ENCODE results near the gene NUDC. TPM values are rescaled to one million over a fixed set of nuclear protein-coding genes. Genes with fewer than 3 reads are reported as not detected.

NUDC gene
- total RNA-seq, 4 donors from 2014 or later: 20.6 to 133 (median 41.0) TPM

- no peaks in the 10 kb centered on the region for H3K36me3 ChIP-seq
- no peak overlapping the region for H3K27ac ChIP-seq
- intact Hi-C loops (cut with DNase I; ENCODE audit: low total_unique reads): loop anchor here (2.0 to 5.0 kb wide), 2 partner anchors 49 to 101 kb away; no protein-coding TSS in a partner anchor
- no peak for DNase-seq
- peaks cover 0 to 9% of the 10 kb centered on the region in 2 donors for H3K4me1 ChIP-seq
- TF ChIP-seq POLR2A (IDR thresholded peaks at IDR 0.05): no peak
- TF ChIP-seq, protein P1, sequence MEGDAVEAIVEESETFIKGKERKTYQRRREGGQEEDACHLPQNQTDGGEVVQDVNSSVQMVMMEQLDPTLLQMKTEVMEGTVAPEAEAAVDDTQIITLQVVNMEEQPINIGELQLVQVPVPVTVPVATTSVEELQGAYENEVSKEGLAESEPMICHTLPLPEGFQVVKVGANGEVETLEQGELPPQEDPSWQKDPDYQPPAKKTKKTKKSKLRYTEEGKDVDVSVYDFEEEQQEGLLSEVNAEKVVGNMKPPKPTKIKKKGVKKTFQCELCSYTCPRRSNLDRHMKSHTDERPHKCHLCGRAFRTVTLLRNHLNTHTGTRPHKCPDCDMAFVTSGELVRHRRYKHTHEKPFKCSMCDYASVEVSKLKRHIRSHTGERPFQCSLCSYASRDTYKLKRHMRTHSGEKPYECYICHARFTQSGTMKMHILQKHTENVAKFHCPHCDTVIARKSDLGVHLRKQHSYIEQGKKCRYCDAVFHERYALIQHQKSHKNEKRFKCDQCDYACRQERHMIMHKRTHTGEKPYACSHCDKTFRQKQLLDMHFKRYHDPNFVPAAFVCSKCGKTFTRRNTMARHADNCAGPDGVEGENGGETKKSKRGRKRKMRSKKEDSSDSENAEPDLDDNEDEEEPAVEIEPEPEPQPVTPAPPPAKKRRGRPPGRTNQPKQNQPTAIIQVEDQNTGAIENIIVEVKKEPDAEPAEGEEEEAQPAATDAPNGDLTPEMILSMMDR (IDR thresholded peaks at IDR 0.05): no peak
- no peak overlapping the region for H3K4me3 ChIP-seq
- no peaks in the 10 kb centered on the region for H3K27me3 ChIP-seq
- H3K9me3 ChIP-seq: no peaks in the 10 kb centered on the region
Observed at GRCh38 chr1:26996024-26996423, 74.5 kb downstream of the NUDC start.

Other genes with a start within 250 kb of the NUDC start
- gene ARID1A, start 225.7 kb upstream of the NUDC start, total RNA-seq: 100 to 1,000 TPM in 1 of 4 donors, 10 to 100 TPM in 3; 16.7 to 119 (median 41.2) TPM
- 10 to 100 TPM in 2 of 4 donors, 1 to 10 TPM in 2; 9.5 to 20.3 (median 12.4) TPM for gene PIGV, start 133.8 kb upstream of the NUDC start, total RNA-seq
- 10 to 100 TPM in 2 of 4 donors, 1 to 10 TPM in 2; 1.2 to 19.8 (median 8.0) TPM for gene ZDHHC18, start 95.1 kb upstream of the NUDC start, total RNA-seq
- under 1 TPM in 2 of 4 donors, not detected in 2; 0.55 to 0.83 TPM for gene SFN, start 58.6 kb upstream of the NUDC start, total RNA-seq
- 10 to 100 TPM in 3 of 4 donors, 1 to 10 TPM in 1; 3.5 to 21.7 (median 11.4) TPM for gene GPN2, start 31.5 kb upstream of the NUDC start, total RNA-seq
- gene GPATCH3, start 21.3 kb upstream of the NUDC start, total RNA-seq: 10 to 100 TPM in 2 of 4 donors, 1 to 10 TPM in 2; 1.3 to 15.9 (median 7.0) TPM
- gene NR0B2, start 7.8 kb upstream of the NUDC start, total RNA-seq: not detected
- gene KDF1, start 38.7 kb downstream of the NUDC start, total RNA-seq: 1 to 10 TPM in 1 of 4 donors, not detected in 3; 1.9 TPM
- 10 to 100 TPM in 2 of 4 donors, 1 to 10 TPM in 2; 1.5 to 11.9 (median 7.2) TPM for gene TRNP1, start 71.9 kb downstream of the NUDC start, total RNA-seq
- gene TENT5B, start 91.1 kb downstream of the NUDC start, total RNA-seq: 10 to 100 TPM in 2 of 4 donors, 1 to 10 TPM in 2; 3.2 to 30.0 (median 11.9) TPM
- gene SLC9A1, start 233.4 kb downstream of the NUDC start, total RNA-seq: 10 to 100 TPM in 2 of 4 donors, 1 to 10 TPM in 2; 3.1 to 33.6 (median 18.4) TPM

All from uterus (tissue), 4 donors.